Measurements from ENCODE around the gene PTGR3.

- TF ChIP-seq CTCF (IDR thresholded peaks at IDR 0.05) (no peak), EZH2 (IDR thresholded peaks at IDR 0.05; ENCODE audit: borderline replicate concordance, insufficient read depth, low read depth, low read length, poor library complexity, severe bottlenecking) (no peak)
Observed at GRCh38 chr18:75207310-75208154, 1.4 kb downstream of the PTGR3 start.
